ENCODE data around the gene TMEM139.

Gene TMEM139

DNA sequence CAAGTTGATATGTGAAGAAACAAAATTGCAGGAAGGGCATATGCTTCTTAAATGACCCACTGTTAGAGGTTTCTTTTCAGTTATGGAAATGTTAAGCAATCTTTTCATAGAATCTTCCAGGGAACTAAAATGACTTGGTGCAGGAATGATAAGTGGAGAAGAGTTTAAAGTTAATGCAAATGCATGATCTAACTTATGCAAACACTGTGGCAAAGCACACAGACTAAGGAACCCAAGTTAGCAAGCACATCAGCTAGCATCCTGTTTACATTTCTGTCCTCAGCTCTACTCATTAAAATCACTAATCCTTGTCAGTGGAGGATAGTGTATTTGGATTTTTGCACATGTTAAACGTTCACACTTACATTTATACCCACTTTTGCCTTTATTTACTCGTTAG lies 40.5 kb downstream of the TMEM139 start:
- 29% methylated on average over 1 of the region's 2 CpGs for WGBS
- Histone ChIP-seq H3K36me3 (ENCODE audit: control insufficient read depth in 1 of 2, insufficient read depth in 2 of 2, low read depth in 1 of 2, low read length in 2 of 2) (no peaks in the 10 kb centered on the region), H3K27ac (ENCODE audit: low read length, poor library complexity, severe bottlenecking) (no peak overlapping the region), H3K4me2 (ENCODE audit: low read length, poor library complexity, severe bottlenecking) (no peak overlapping the region), H2BK5ac (ENCODE audit: low read depth, low read length, poor library complexity, severe bottlenecking) (no peak overlapping the region), H3K9ac (ENCODE audit: low read length) (no peak overlapping the region), H3K4me1 (ENCODE audit: control insufficient read depth, insufficient read depth, low read depth, low read length) (no peaks in the 10 kb centered on the region), H3K4ac (ENCODE audit: low read depth in 1 of 2, low read length in 2 of 2) (no peak overlapping the region), H4K91ac (ENCODE audit: low read length) (no peak overlapping the region), H3K18ac (ENCODE audit: low read depth in 1 of 2, low read length in 2 of 2) (no peak overlapping the region), H2BK120ac (ENCODE audit: low read depth, low read length) (no peak overlapping the region), H2AFZ (ENCODE audit: low read depth, low read length) (no peak overlapping the region), H2AK5ac (ENCODE audit: low read length, severe bottlenecking) (no peak overlapping the region), H3K27me3 (ENCODE audit: control insufficient read depth in 1 of 2, insufficient read depth in 1 of 2, low read length in 2 of 2) (peaks cover 0 to 1% of the 10 kb centered on the region in 2 experiments), H3K23ac (ENCODE audit: low read length in 2 of 2) (no peak overlapping the region), H2BK12ac (ENCODE audit: low read length in 2 of 2) (no peak overlapping the region), H2BK15ac (ENCODE audit: low read depth, poor library complexity, severe bottlenecking) (no peak overlapping the region), H4K8ac (ENCODE audit: low read length) (no peak overlapping the region), H3K79me1 (replicated peaks; ENCODE audit: low read length, poor library complexity, severe bottlenecking) (no peaks in the 10 kb centered on the region), H3K14ac (ENCODE audit: low read length in 2 of 2) (no peak overlapping the region), H3K9me3 (ENCODE audit: control insufficient read depth, low read length) (no peaks in the 10 kb centered on the region), H3K4me3 (ENCODE audit: insufficient read depth in 1 of 2, low read depth in 1 of 2, low read length in 2 of 2) (no peak overlapping the region)
- DNase-seq, result peak; percentile 65

DNA sequence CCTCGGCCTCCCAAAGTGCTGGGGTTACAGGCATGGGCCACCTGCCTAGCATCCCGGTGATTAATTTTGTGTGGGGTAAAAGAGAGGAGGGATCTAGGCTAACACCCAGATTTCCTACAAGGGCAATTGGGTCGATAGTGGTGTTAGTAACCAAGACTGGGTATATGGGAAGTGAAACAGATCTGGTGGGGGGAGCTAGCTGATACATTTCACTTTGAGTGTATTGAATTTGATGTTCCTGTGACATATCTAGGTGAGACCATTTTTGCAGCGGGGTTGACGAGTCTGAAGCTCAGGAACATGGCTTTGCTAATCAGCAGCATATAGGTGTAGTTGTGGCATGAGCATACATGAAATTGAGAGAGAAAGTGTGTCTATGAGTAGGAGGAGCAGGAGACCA lies 43.1 kb downstream of the TMEM139 start:
- Histone ChIP-seq H3K4me3 (ENCODE audit: insufficient read depth in 1 of 2, low read depth in 1 of 2, low read length in 2 of 2) (no peak overlapping the region), H2BK15ac (ENCODE audit: low read depth, poor library complexity, severe bottlenecking) (no peak overlapping the region), H3K9me3 (ENCODE audit: control insufficient read depth, low read length) (no peaks in the 10 kb centered on the region), H3K23ac (ENCODE audit: low read length in 2 of 2) (no peak overlapping the region), H2BK120ac (ENCODE audit: low read depth, low read length) (no peak overlapping the region), H3K18ac (ENCODE audit: low read depth in 1 of 2, low read length in 2 of 2) (no peak overlapping the region), H3K4ac (ENCODE audit: low read depth in 1 of 2, low read length in 2 of 2) (no peak overlapping the region), H2BK12ac (ENCODE audit: low read length in 2 of 2) (no peak overlapping the region), H4K91ac (ENCODE audit: low read length) (peak overlapping the region; percentile 34), H3K14ac (ENCODE audit: low read length in 2 of 2) (no peak overlapping the region), H3K4me1 (ENCODE audit: control insufficient read depth, insufficient read depth, low read depth, low read length) (peaks cover 1% of the 10 kb centered on the region), H3K27ac (ENCODE audit: low read length, poor library complexity, severe bottlenecking) (no peak overlapping the region), H4K8ac (ENCODE audit: low read length) (no peak overlapping the region), H2BK5ac (ENCODE audit: low read depth, low read length, poor library complexity, severe bottlenecking) (no peak overlapping the region), H3K9ac (ENCODE audit: low read length) (no peak overlapping the region), H2AFZ (ENCODE audit: low read depth, low read length) (no peak overlapping the region), H3K36me3 (ENCODE audit: control insufficient read depth in 1 of 2, insufficient read depth in 2 of 2, low read depth in 1 of 2, low read length in 2 of 2) (no peaks in the 10 kb centered on the region), H3K4me2 (ENCODE audit: low read length, poor library complexity, severe bottlenecking) (no peak overlapping the region), H3K27me3 (ENCODE audit: control insufficient read depth in 1 of 2, insufficient read depth in 1 of 2, low read length in 2 of 2) (peaks cover 0 to 7% of the 10 kb centered on the region in 2 experiments), H3K79me1 (replicated peaks; ENCODE audit: low read length, poor library complexity, severe bottlenecking) (no peaks in the 10 kb centered on the region), H2AK5ac (ENCODE audit: low read length, severe bottlenecking) (no peak overlapping the region)
- no peak for DNase-seq
- WGBS, result 93% methylated on average over 5 of the region's 5 CpGs

DNA sequence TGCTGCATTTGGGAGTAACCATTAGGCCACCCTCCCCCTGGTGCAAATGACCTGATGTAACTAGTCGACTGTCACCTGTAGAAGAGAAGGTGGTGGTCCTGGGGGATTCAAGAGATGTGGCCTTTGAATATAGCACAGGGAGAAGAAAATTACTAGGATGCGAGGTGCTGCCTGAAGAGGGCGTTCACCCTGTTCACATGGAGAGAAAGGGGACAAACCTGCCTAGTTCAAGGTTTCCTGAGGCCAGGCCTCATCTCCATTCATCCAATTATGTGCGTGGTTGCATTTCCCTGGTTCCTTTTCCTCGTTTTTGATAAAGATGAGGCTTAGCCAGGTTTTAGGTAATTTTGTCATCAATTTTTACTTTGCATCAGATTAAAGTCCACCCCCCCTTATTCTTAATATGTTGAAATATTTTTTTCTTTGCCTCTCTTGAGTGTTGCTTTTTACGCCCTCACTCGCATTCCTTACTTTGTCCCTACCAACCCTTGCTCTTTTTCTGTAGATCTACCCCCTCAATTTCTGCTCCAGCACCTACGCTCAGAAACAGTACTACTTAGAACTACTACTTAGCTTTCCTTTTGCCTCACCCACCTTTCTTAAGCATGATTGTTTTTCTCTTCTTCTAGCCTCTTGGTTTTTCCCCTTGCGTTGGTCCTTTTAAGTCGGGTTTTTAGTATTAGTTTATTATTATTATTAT lies 44.9 kb downstream of the TMEM139 start:
- no peak overlapping the region for H3K4me2 ChIP-seq (ENCODE audit: low read length, poor library complexity, severe bottlenecking)
- H4K91ac ChIP-seq (ENCODE audit: low read length), result no peak overlapping the region
- no peak overlapping the region for H2BK5ac ChIP-seq (ENCODE audit: low read depth, low read length, poor library complexity, severe bottlenecking)
- no peak overlapping the region for H2AFZ ChIP-seq (ENCODE audit: low read depth, low read length)
- no peak overlapping the region for H4K8ac ChIP-seq (ENCODE audit: low read length)
- H2BK12ac ChIP-seq (ENCODE audit: low read length in 2 of 2), result no peak overlapping the region
- no peaks in the 10 kb centered on the region for H3K9me3 ChIP-seq (ENCODE audit: control insufficient read depth, low read length)
- no peak overlapping the region for H3K4ac ChIP-seq (ENCODE audit: low read depth in 1 of 2, low read length in 2 of 2)
- H3K79me1 ChIP-seq (replicated peaks; ENCODE audit: low read length, poor library complexity, severe bottlenecking), result no peaks in the 10 kb centered on the region
- H2BK15ac ChIP-seq (ENCODE audit: low read depth, poor library complexity, severe bottlenecking), result no peak overlapping the region
- no peaks in the 10 kb centered on the region for H3K36me3 ChIP-seq (ENCODE audit: control insufficient read depth in 1 of 2, insufficient read depth in 2 of 2, low read depth in 1 of 2, low read length in 2 of 2)
- no peak overlapping the region for H3K18ac ChIP-seq (ENCODE audit: low read depth in 1 of 2, low read length in 2 of 2)
- no peak overlapping the region for H2BK120ac ChIP-seq (ENCODE audit: low read depth, low read length)
- peaks cover 1% of the 10 kb centered on the region for H3K4me1 ChIP-seq (ENCODE audit: control insufficient read depth, insufficient read depth, low read depth, low read length)
- H3K14ac ChIP-seq (ENCODE audit: low read length in 2 of 2), result no peak overlapping the region
- H2AK5ac ChIP-seq (ENCODE audit: low read length, severe bottlenecking), result no peak overlapping the region
- peaks cover 0 to 7% of the 10 kb centered on the region in 2 experiments for H3K27me3 ChIP-seq (ENCODE audit: control insufficient read depth in 1 of 2, insufficient read depth in 1 of 2, low read length in 2 of 2)
- no peak overlapping the region for H3K4me3 ChIP-seq (ENCODE audit: insufficient read depth in 1 of 2, low read depth in 1 of 2, low read length in 2 of 2)
- H3K27ac ChIP-seq (ENCODE audit: low read length, poor library complexity, severe bottlenecking), result no peak overlapping the region
- H3K23ac ChIP-seq (ENCODE audit: low read length in 2 of 2), result no peak overlapping the region
- H3K9ac ChIP-seq (ENCODE audit: low read length), result no peak overlapping the region
- 93% methylated on average over 7 of the region's 10 CpGs for WGBS
- DNase-seq, result no peak

DNA sequence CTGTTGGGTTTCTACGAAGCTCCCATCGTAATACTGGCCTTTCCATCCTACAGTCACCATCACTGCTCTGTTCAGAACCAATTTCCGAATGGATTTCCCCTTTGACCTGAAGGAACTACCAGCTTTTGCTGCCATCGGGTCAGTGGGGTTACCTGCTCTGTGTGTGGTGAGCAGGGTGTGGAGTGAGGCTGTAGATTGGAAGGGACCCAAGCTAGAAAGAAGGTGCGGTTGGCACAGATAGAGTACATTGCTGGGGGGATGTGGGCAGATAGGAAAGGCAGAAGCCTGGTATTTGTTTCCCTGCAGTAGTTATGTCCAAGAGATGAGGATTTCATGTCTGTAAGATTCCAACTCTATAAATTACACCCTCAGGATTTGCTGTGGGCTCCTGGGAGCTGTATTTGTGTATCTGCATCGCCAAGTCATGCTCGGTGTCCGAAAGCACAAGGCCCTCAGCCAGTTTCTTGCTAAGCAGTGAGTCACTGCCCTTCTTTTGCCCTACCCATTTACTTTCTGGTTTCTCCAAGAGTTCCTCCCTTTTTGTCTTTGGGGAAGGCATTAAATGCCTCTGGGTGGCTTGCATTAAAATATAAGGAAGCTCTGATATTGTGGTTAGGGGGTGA lies 46.5 kb downstream of the TMEM139 start:
- H3K4ac ChIP-seq (ENCODE audit: low read depth in 1 of 2, low read length in 2 of 2), result peak overlapping the region in 1 of 2 experiments; percentile 75
- no peaks in the 10 kb centered on the region for H3K79me1 ChIP-seq (replicated peaks; ENCODE audit: low read length, poor library complexity, severe bottlenecking)
- no peak overlapping the region for H4K91ac ChIP-seq (ENCODE audit: low read length)
- H2AK5ac ChIP-seq (ENCODE audit: low read length, severe bottlenecking), result no peak overlapping the region
- H3K9me3 ChIP-seq (ENCODE audit: control insufficient read depth, low read length), result no peaks in the 10 kb centered on the region
- H3K36me3 ChIP-seq (ENCODE audit: control insufficient read depth in 1 of 2, insufficient read depth in 2 of 2, low read depth in 1 of 2, low read length in 2 of 2), result no peaks in the 10 kb centered on the region
- DNase-seq, result peak; percentile 65
- peak overlapping the region in 1 of 2 experiments; percentile 71 for H3K14ac ChIP-seq (ENCODE audit: low read length in 2 of 2)
- peaks cover 1% of the 10 kb centered on the region for H3K4me1 ChIP-seq (ENCODE audit: control insufficient read depth, insufficient read depth, low read depth, low read length)
- H3K18ac ChIP-seq (ENCODE audit: low read depth in 1 of 2, low read length in 2 of 2), result peak overlapping the region; percentile 87 to 89
- WGBS, result 76% methylated on average over 8 of the region's 8 CpGs
- peak overlapping the region; percentile 29 for H3K9ac ChIP-seq (ENCODE audit: low read length)
- peak overlapping the region in 1 of 2 experiments; percentile 93 for H2BK12ac ChIP-seq (ENCODE audit: low read length in 2 of 2)
- H3K27ac ChIP-seq (ENCODE audit: low read length, poor library complexity, severe bottlenecking), result no peak overlapping the region
- H4K8ac ChIP-seq (ENCODE audit: low read length), result no peak overlapping the region
- H2BK5ac ChIP-seq (ENCODE audit: low read depth, low read length, poor library complexity, severe bottlenecking), result no peak overlapping the region
- no peak overlapping the region for H2BK120ac ChIP-seq (ENCODE audit: low read depth, low read length)
- no peak overlapping the region for H3K4me2 ChIP-seq (ENCODE audit: low read length, poor library complexity, severe bottlenecking)
- H2BK15ac ChIP-seq (ENCODE audit: low read depth, poor library complexity, severe bottlenecking), result no peak overlapping the region
- no peak overlapping the region for H3K4me3 ChIP-seq (ENCODE audit: insufficient read depth in 1 of 2, low read depth in 1 of 2, low read length in 2 of 2)
- no peak overlapping the region for H3K23ac ChIP-seq (ENCODE audit: low read length in 2 of 2)
- H2AFZ ChIP-seq (ENCODE audit: low read depth, low read length), result peak overlapping the region; percentile 27
- H3K27me3 ChIP-seq (ENCODE audit: control insufficient read depth in 1 of 2, insufficient read depth in 1 of 2, low read length in 2 of 2), result peaks cover 0 to 7% of the 10 kb centered on the region in 2 experiments
